ENCODE measurements around the gene SRSF12. TPM values are rescaled to one million over a fixed set of nuclear protein-coding genes. Genes with fewer than 3 reads are reported as not detected.
A peak's percentile ranks its signal among the peaks of the same experiment; 100 is the strongest.

Gene SRSF12
- total and polyA plus RNA-seq, 8 donors, result 0.37 to 1.6 (median 0.79) TPM

DNA sequence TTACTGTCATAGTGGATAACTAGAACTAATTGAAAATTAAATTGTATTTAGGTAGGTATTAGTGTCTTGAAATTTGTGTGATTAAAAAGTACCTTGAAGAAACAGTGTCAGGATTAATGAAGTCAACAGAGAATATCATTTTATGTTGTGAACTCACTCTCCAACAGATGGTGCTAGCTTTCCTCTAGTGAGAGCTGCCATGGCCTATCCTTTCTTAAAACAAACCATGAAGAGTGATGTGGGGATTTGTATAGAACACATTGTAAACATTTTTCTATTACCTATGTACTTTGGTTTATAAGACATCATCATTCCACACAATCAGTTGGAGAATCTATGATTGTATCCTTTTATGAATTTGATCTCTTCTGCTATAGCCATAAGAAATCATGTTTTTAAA, 4.8 kb upstream of the SRSF12 start:
- Histone ChIP-seq H3K4me1 (no peaks in the 10 kb centered on the region), H3K36me3 (no peaks in the 10 kb centered on the region), H3K27me3 (no peaks in the 10 kb centered on the region), H3K9me3 (no peaks in the 10 kb centered on the region), H3K4me3 (no peak overlapping the region), H3K27ac (no peak overlapping the region)
- TF ChIP-seq, protein P1, sequence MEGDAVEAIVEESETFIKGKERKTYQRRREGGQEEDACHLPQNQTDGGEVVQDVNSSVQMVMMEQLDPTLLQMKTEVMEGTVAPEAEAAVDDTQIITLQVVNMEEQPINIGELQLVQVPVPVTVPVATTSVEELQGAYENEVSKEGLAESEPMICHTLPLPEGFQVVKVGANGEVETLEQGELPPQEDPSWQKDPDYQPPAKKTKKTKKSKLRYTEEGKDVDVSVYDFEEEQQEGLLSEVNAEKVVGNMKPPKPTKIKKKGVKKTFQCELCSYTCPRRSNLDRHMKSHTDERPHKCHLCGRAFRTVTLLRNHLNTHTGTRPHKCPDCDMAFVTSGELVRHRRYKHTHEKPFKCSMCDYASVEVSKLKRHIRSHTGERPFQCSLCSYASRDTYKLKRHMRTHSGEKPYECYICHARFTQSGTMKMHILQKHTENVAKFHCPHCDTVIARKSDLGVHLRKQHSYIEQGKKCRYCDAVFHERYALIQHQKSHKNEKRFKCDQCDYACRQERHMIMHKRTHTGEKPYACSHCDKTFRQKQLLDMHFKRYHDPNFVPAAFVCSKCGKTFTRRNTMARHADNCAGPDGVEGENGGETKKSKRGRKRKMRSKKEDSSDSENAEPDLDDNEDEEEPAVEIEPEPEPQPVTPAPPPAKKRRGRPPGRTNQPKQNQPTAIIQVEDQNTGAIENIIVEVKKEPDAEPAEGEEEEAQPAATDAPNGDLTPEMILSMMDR (IDR thresholded peaks at IDR 0.05), result peak in 3 of 4 donors; percentile 14 to 36 (median 16)
- ATAC-seq (peak in 3 of 4 donors; percentile 70 to 80 (median 73)), FAIRE-seq (peak; percentile 95), DNase-seq (no peak)
- intact Hi-C loops (cut with DNase I), result no loop called here

DNA sequence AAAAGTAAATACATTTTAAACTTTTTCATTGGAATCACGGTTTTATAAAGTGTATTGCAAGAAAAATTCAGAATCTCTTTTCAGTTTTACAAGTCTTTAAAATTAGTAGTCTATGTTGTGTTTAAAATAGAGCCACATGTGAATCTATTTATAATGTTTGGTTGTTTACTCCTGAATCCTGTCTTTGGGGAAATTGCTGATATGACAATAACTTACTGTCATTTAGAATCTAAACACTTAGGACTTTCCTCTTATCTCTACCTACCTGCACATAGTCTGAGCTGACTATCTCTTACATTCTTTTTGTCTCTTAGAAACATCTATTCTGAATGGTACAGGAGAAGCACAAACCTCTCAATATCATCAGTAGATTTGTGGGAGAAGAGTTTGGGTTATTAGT, 4.1 kb upstream of the SRSF12 start:
- Histone ChIP-seq H3K4me1 (no peaks in the 10 kb centered on the region), H3K27me3 (no peaks in the 10 kb centered on the region), H3K4me3 (no peak overlapping the region), H3K27ac (no peak overlapping the region), H3K36me3 (no peaks in the 10 kb centered on the region), H3K9me3 (no peaks in the 10 kb centered on the region)
- TF ChIP-seq, protein P1 (IDR thresholded peaks at IDR 0.05), result no peak
- FAIRE-seq (peak; percentile 32), ATAC-seq (no peak), DNase-seq (no peak)
- WGBS, 2 donors, result 51 to 57% methylated on average over 1 of the region's 1 CpG
- intact Hi-C loops (cut with DNase I), result no loop called here

DNA sequence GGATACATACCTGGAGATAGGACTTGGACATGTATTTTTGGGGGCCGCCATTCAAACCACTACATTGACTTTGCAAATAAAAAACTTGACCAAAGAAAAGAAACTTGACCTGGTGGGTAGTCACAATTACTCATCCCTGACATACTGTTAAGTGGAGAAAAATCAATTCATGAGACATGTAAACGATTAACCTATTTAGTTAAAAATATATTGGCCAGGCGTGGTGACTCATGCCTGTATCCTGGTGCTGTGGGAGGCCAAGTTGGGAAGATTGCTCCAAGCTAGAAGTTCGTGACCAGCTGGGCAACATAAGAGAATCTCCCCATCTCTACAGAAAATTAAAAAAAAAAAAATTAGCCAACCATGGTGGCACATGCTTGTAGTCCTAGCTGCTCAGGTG, 2.5 kb upstream of the SRSF12 start:
- 47 to 49% methylated on average over 4 of the region's 4 CpGs for WGBS, 2 donors
- DNase-seq (no peak), FAIRE-seq (no peak), ATAC-seq (peak in 1 of 4 donors; percentile 25)
- H3K27ac ChIP-seq, result peak overlapping the region in 1 of 4 donors; percentile 17
- TF ChIP-seq, protein P1 (IDR thresholded peaks at IDR 0.05), result no peak
- no peaks in the 10 kb centered on the region for H3K4me1 ChIP-seq
- H3K36me3 ChIP-seq, result no peaks in the 10 kb centered on the region
- intact Hi-C loops (cut with DNase I), result no loop called here
- no peak overlapping the region for H3K4me3 ChIP-seq
- no peaks in the 10 kb centered on the region for H3K9me3 ChIP-seq
- H3K27me3 ChIP-seq, result no peaks in the 10 kb centered on the region

DNA sequence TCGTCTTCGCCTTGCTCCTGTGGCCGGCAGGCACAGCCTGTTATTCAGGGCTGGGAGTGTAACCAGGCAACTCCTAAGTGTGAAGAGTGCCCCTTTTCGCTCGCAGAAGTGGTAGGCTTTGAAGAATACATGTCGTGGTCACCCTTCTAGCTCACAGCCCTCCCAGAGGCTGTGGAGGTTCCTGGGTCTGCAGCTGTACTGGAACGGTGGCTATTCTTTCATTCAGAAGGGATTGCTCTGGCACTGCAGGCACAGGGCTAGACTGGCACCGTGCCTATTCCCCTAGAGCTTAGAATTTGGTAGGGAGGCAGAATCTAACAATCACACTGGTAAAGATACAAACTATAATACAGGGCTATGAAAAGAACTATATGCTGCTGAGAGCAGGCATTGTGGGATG, 1.1 kb upstream of the SRSF12 start:
- H3K4me1 ChIP-seq, result no peaks in the 10 kb centered on the region
- H3K27me3 ChIP-seq, result no peaks in the 10 kb centered on the region
- TF ChIP-seq, protein P1 (IDR thresholded peaks at IDR 0.05), result no peak
- DNase-seq (peak in 1 of 6 donors; percentile 23), ATAC-seq (peak in 2 of 4 donors; percentile 32 to 47), FAIRE-seq (no peak)
- no peak overlapping the region for H3K4me3 ChIP-seq
- WGBS, 2 donors, result 77 to 86% methylated on average over 8 of the region's 8 CpGs
- H3K9me3 ChIP-seq, result no peaks in the 10 kb centered on the region
- intact Hi-C loops (cut with DNase I), result loop anchor here in 1 of 3 donors (10.0 kb wide), 1 partner anchor 126 kb away; no protein-coding TSS in a partner anchor
- H3K27ac ChIP-seq, result no peak overlapping the region
- no peaks in the 10 kb centered on the region for H3K36me3 ChIP-seq

DNA sequence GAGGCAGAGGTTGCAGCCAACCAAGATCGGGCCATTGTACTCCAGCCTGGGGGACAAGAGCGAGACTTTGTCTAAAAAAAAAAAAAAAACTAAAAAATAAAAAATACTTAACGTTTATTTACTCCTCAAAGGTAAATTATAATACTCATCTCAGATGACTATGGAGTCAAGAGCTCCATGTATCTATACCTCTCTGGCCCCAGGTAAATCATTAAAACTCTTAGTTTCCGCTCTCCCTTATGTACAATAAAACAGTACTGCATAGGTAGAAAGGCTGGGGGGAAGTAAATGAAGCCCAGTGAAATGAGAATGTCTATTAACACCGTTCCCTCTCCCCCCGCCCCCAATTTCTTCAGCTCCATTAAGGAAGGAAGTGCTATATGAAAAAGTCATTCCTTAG, 1.2 kb downstream of the SRSF12 start:
- TF ChIP-seq, protein P1 (IDR thresholded peaks at IDR 0.05), result no peak
- no peaks in the 10 kb centered on the region for H3K4me1 ChIP-seq
- intact Hi-C loops (cut with DNase I), result loop anchor here in 1 of 3 donors (10.0 kb wide), 1 partner anchor 128 kb away; no protein-coding TSS in a partner anchor
- FAIRE-seq (no peak), ATAC-seq (no peak), DNase-seq (no peak)
- WGBS, 2 donors, result 64 to 65% methylated on average over 6 of the region's 6 CpGs
- H3K9me3 ChIP-seq, result no peaks in the 10 kb centered on the region
- no peak overlapping the region for H3K27ac ChIP-seq
- no peaks in the 10 kb centered on the region for H3K27me3 ChIP-seq
- peak overlapping the region in 3 of 4 donors; percentile 55 to 75 (median 58) for H3K4me3 ChIP-seq
- H3K36me3 ChIP-seq, result no peaks in the 10 kb centered on the region
